ENCODE measurements around the gene POU3F3.

DNA sequence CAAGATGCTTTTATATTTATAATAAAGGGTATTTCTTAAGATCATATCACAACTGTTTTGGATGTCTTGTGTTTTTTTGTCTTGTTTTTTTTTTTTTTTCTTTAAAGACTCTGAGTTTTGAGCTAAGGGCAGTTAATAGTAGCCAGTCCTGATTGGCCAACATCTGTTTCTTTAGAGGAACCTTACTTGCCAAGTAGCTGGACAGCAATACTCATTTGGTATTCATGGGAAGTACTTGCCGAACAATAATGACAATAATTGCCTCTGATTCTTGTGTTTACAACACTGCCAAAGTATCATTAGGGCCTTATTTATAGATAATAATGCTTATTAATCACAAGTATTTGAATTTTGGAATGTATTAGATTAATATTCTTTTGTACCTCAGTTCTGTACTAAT lies 17.1 kb upstream of the POU3F3 start:
- TF ChIP-seq POLR2A (IDR thresholded peaks at IDR 0.05): no peak
- no peak for TF ChIP-seq CTCF (IDR thresholded peaks at IDR 0.05)

All from adrenal gland (tissue), 5 donors.